Stimulated activated CD4-positive, alpha-beta T cell treated with anti-CD3 and anti-CD28 coated beads, TNF-alpha, amount 100 ng/mL, for 1 hour (primary cell): Measurements from ENCODE around the gene GCHFR.

Experiments
- DNase-seq, 3 donors: peaks; one replicate each; pipeline ENCODE4 v3.0.0-alpha.2; 2020; ENCODE audit warnings: low read depth in 3 of 3, low spot score in 1 of 3

The GCHFR gene

DNA sequence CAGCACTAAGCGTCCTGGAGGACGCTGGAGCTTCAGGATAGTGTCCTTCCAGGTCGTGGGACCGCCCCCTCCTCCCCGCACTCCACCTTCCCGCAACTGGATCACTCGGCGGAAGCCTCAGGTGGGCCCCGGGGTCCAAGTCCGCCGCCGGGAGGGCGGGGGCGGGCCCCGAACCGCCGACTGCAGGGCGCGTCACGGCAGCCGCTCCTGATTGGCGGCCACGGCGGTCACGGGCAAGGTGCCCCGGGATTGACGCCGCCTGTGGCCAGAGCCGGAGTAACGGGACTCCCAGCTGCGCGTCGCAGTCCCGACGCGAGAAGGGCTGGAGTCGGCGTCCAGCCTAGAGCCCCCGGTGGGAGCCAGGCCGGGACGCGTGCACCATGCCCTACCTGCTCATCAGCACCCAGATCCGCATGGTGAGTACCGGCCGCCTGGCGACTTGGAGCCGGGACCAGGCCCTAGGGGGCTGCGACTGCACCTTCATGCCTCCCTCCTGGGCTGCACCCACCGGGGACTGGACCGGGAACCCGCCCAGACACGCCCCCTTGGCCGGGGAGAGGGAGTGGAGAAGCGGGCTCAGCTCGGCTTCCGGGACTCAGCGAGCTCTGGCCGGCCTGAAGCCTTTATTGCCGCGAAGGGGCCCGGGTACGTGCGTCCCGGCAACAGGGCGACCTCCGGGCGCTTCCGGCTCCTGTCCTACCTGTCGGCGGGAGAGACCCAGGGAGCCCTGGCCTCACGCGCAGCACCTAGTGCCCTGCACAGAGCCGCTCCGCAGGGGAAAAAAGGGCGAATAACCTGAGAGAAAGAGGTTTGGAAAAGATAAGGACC is at the start of gene GCHFR:
TSS of gene GCHFR (plus strand) at position 268 of the 828 bp plus-strand sequence. CDS start at position 381, 113 bp downstream.
- peak in 1 of 3 donors; percentile 53 for DNase-seq

DNA sequence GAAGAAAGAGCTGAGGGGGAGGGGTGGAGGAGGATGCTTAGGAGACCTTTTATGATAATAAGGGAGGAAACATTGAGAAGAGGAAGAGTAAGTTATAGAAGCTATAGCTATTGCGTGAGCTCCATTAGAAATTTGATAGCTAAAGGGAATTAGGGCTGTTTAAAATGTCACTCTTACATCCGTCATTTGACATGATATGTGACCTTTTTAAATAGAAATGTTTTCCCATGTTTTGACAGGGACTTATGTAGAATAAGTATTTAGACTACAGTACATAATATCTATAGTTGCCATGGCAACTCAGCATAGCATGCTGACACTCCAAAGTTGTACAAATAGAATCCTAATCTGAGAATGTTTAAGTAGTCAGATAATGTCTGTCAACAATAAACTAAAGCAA is 49.7 kb upstream of the GCHFR start:
- no peak for DNase-seq

DNA sequence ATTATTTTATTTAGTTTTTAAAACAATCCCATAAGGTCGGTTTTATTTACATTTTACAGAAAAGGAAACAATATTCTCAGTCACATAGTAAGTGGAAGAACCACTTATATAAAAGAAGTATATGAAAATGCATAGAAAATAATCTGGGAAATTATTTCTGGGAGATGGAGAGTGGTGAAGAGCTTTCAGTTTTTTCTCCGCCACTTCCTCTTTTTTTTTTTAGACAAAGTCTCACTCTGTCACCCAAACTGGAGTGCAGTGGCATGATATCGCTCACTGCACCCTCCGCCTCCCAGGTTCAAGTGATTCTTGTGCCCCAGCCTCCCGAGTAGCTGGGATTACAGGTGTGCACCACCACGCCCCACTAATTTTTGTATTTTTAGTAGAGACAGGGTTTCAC is 47.7 kb upstream of the GCHFR start:
- DNase-seq: no peak

DNA sequence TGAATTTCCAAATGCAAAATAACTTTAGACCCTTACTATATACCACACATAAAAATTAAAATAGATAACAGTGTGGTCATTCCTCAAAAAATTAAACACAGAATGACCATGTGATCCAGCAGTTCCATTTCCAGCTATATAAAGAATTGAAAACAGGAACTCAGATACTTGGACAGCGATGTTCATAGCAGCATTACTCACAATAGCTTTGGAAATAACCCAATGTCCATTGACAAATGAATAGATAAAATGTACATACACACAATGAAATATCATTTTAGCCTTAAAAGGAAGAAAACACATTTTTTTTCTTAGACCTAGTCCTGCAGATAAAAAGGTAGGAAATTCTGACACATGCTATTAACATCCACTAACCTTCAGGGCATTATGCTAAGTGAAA is 42.2 kb upstream of the GCHFR start:
- no peak for DNase-seq

DNA sequence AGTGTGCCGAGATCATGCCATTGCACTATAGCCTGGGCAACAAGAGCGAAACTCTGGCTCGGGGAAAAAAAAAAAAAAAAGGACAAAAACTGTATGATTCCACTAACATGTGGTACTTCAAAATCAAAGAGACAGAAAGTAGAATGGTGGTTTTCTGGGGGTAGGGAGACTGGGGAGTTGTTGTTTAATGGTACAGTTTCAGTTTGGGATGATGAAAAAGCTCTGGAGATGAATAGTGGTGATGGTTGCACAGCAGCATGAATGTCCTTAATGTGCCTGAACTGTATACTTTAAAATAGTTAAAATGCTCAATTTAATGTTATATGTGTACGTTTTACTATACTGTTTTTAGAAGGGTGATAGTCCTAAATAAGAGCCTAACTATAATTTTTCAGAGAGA is 41.5 kb upstream of the GCHFR start:
- DNase-seq: no peak

DNA sequence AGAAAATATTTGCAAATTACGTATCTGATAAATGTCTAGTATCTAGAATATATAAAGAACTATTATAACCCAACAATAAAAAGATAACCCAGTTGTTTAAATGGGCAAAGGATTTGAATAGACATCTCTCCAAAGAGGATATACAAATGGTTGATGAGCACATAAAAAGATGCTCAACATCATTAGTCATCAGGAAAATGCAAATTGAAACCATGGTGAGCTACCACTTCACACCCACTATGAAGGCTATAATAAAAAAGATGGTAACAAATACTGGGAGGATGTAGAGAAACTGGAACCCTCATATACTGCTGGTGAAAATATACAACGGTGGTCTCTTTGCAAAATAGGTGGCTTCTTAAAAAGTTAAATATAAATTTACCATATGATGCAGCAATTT is 40.9 kb upstream of the GCHFR start:
- no peak for DNase-seq

DNA sequence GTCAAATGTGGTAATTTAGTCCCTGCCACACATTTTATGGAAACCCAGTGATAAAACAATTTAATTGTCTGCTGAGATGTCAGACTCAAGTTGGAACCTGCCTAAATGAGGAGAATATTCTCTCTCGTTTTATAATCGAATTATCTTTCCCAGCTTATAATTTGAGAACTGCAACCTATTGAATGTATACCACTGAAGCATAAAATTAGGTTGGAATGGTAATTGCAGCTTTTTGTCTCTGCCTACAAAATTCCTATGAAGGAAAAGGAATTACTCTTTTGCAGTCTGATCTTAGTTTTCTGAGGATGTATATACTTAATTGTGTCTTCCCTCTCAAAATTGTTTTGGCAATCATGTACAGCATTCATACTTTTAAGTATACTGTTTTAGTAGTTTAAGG is 39.9 kb upstream of the GCHFR start:
- no peak for DNase-seq

DNA sequence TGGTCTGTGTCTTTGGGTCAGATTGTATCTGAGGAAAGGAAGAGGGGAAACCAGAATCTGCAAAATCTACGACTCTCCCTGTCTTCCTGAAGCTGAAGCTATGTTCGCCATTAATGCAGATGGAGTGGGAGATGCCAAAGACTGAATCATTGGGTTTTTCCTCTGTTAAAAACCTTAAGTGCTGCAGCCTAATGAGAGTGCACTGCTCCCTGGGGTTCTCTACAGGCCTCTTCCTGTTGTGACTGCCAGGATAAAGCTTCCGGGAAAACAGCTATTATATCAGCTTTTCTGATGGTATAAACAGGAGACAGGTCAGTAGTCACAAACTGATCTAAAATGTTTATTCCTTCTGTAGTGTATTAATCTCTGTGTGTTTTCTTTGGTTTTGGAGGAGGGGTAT is 32.8 kb upstream of the GCHFR start:
- no peak for DNase-seq

DNA sequence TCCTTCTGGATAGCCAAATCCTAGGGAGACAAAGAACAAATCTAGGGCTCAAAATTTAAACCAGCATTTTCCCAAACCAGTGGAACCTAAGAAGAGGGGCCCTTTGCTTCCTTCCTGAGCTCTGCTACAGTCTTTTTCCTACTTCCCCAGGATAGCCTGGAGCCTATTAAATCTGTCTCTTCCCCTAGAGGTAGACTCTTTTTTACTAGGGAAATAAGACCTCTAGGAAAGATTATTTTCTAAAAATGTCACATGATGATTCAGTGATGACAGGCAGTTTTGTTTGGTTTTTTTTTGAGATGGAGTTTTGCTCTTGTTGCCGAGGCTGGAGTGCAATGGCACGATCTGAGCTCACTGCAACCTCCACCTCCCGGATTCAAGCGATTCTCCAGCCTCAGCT is 27.3 kb upstream of the GCHFR start:
- DNase-seq: no peak

DNA sequence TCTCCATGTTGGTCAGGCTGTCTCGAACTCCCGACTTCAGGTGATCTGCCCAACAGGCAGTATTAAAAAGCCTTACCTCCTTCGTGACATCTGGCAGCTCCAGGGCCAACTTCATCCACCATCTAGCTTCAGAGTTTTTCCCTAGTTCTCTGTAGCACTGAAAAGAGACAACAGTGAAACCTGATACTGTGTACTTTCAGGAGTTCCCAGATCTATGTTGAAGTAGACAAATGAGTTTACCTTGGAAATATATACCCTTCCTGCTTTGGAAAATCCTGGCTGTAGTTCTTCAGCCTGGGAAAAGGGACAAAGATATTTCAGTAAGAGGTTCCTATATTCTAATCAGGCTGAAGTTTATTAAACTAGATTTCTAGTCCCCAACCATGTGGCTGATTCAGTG is 26.8 kb upstream of the GCHFR start:
- no peak for DNase-seq

DNA sequence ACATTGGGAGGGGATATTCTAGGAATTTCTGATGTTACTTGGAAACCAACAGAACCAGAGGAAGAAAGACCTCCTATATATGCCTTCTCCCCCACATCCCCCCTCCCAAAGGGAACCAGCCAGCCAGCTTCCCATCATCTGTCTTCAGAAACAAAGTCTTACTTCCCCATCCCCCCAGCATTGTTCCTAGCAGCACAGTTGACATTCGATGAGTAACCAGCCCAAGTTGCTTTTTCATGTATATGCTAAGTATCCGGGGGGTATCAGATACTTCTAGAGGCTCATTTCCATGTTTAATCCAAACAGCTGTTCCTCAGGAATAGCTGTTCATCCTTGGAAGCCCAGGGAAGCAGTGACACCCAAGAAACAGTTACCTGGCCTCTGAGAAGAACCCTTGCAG is 24.8 kb upstream of the GCHFR start:
- DNase-seq: no peak

DNA sequence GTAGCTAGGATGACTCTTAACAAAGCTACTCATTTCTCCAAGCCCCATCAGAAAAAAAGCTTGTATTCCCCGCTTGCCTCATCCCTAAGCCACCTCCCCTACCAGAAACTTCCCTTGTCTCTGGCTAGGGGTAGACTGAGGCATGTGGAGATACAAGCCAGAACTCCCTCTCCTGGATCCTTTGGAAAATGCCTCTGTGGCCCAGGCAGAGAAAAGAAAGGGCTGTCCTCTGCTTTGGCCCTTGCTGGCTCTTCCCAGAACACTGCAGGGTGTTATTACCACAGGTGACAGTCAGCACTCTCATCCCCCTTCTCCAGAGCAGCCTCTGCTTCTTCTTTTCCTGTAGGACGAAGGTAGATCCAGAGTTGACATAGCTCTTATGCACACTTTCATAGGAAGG is 24.0 kb upstream of the GCHFR start:
- no peak for DNase-seq

DNA sequence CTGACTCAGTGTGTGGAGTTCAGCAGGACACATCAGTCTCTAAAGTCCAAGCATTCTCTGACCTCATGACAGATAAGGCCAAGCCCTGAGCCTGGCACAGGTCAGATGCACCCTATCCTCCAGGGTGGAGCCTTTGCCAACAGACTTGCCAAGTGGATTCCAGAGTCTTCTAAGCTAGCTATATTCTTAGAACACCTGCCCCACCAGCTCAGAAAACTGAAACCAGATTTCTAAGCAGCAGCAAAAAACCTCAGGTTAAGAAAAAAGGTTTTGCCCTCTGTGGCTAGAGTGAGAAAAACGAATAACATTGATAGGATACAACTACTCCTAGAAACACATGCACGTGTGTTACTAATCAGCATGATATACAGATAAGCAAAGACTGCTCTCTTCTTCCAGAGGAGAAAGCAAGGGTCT is 20.4 kb upstream of the GCHFR start:
- DNase-seq: no peak

DNA sequence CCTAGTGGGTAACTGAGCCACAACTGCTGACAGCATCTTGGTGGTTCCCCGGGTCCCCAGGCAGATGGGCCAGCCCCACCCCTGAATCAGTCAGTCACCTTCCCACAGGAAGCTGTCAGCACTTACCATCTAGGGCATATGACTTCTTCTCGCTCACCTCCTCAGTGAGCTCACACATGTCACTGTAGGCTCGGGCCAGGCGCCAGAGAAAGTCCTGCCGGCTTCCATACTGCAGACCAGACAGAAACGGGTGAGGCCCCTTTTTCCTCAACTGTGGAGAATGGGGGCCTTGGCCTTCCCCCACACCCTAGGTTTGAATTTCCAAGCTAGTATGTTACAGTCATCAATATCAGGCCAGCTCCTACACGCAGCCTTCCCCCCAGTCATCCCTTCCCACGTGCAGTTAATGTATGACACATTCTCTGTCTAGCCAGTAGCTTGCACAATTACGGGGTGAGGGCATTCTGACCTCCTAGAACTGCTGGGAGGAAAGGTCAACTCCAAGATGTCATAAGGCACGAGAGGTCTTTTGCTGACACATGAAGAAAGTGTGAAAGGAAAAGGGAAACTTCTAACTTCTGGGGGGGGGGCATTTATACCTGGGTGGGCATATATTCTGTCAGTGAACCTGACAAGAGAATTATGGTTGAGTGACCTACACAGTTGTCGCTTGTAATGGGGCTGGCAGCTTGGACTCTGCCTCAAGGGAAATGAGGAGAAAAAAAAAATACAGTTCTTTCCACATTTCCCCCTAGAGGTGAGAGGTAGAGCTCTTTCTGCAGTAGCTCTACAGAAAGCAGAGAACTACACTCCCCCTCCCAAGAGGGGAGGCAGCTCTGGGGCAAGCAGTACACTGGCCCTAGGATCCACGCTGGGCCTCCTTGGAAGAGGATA is 19.7 kb upstream of the GCHFR start:
- no peak for DNase-seq

DNA sequence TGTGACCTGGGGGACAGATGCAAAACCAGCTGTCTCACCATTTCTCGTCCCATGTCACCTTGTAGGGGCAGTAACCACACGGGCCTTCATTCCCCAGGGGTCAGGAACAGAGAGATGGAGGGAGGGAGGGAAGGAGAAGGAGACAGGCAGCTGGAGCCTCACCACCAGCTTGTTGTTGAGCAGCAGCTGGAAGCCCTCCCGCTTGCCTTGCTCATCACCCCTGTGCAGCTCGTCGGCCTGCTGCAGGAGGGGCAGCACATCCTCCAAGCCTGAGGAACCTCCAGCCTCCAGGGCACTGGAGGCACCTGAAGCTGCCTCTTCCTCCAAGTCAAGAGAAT is 19.1 kb upstream of the GCHFR start:
- DNase-seq: no peak

DNA sequence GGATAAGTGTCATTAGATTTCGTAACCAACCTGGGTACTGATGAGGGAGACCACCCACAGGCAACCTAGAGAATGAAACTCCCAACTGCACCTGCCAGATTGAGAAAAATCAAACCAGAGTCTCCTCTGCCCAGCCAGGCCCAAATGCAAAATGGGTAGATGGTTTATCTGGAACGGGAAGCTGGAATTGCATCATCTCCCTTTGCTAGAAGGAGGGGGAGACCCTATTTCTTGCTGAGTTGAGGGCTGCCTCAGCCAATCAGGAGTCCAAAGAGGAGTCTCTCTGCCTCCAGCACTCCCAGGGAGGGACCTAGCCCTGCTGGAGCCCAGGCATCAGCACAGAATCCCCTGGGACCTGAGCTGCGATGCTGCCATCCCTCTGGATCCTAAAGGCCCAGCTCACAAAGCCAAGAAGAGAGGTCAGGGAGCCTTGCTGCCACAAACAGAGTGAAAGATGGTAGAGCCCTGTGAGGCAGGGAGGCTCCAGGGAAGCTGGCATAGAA is 16.9 kb upstream of the GCHFR start:
- DNase-seq: no peak

DNA sequence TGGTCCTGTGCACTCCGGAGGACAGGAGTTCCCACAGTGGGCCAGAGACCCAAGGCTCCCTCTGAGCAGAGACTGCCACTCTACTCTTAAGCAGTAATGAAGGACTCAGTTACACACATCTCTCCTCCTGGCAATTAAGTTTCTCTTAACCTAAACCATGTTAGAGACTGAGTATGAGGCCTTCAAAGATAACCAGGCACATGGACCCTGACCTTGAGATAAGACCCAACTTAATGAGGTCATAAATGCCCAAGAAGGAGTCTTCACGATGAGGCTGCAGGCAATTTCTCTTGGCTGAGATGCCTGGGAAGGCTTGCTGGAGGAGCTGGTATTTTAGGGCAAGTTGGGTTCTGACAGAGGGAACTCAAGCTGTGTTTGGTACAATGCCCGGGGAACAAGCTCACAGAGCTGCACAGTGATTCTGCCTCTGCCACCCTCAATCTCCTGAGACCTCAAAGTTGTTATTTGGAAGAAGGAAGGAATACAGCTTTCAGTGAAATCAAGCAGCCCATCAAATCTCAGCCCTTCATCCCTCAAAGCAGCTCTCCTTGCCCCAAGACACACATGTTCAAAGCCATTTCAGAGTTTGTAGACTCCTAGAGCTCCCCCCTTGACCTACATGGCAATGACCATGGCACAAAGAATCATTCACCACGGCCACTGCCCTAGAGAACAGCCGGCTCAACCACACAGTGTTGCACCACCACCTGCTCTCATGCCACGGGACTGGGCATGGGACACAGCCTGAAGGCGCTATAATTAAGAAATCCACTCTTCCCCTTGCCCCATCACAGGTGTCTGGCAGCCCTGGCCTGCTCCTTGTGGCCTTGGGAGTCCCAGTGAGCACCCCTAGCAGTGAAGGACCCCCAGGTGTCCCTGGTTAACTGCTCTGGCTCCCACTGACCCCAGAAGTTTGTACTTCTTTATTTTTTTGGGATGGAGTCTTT is 15.9 kb upstream of the GCHFR start:
- no peak for DNase-seq

DNA sequence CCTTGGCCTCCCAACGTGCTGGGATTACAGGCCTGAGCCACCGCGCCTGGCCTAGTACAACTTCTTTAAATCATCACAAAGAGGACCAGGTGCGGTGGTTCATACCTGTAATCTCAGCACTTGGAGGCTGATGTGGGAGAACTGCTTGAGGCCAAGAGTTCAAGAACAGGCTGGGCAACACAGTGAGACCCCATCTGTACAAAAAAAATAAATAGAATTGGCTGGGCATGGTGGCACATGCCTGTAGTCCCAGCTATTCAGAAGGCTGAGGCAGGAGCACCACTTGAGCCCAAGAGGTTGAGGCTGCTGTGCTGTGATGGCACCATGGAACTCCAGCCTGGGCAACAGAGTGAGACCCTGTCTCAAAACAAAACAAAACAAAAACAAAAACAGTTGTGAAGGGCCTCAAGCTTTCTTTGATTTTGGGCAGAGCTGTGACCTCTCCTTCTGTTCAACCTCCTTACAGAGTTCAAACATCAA is 14.7 kb upstream of the GCHFR start:
- no peak for DNase-seq

DNA sequence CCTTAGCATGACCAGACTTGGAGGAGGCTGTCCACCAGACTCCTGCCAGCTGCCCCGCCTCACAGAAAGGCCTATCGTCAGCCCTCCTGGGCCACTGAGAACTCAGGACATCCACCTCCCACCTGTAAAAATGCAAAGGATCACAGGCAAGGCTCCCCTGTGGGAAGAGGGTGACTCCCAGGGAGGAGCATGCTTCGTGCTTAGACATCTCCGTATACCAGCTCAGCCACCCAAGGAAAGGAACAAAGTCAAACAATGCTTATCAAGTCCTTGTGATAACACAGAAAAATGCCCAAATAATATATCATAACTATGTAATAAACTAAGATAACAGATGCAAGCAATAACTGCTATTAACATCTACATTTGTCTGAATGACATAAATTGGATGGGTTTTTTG is 13.0 kb upstream of the GCHFR start:
- no peak for DNase-seq

DNA sequence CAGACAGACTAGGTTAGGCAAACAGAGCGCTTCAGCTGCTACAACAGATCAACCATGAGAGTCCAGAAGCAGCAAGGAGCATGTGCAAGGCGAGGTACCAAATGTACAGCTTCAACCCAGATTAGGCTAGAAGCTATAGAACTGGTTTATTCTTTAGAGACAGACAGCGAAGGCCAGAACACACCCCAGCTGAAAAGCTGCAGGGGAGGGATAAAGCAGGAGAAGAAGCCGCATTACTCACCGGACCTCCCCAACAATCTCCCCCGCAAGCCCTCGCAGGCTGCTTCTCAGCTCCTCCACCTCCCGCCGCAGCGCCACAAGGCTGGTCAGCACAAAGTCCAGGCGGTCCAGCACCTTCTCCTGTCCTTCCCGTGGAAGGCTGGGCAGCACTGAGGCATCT is 12.1 kb upstream of the GCHFR start:
- DNase-seq: no peak

DNA sequence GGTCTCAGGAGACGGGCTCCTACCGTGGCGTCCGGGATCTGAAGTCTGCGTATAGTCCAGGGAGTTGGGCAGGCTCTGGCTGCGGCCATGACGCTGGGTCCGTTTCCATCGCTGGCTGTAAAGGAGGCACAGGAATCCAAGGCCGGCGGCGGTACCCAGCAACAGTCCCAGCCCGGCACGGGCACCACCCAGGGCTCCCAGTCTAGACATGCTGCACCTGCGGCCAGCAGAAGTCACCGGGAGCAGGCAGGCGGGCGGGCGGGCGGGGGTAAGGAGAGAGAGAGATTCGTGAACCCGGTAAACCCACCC is 9.3 kb upstream of the GCHFR start:
- no peak for DNase-seq
